ENCODE measurements around the gene SORCS1. TPM values are rescaled to one million over a fixed set of nuclear protein-coding genes. Genes with fewer than 3 reads are reported as not detected.

Gene SORCS1
- polyA plus RNA-seq, 3 donors = 0.09 TPM; not detected in 2

DNA sequence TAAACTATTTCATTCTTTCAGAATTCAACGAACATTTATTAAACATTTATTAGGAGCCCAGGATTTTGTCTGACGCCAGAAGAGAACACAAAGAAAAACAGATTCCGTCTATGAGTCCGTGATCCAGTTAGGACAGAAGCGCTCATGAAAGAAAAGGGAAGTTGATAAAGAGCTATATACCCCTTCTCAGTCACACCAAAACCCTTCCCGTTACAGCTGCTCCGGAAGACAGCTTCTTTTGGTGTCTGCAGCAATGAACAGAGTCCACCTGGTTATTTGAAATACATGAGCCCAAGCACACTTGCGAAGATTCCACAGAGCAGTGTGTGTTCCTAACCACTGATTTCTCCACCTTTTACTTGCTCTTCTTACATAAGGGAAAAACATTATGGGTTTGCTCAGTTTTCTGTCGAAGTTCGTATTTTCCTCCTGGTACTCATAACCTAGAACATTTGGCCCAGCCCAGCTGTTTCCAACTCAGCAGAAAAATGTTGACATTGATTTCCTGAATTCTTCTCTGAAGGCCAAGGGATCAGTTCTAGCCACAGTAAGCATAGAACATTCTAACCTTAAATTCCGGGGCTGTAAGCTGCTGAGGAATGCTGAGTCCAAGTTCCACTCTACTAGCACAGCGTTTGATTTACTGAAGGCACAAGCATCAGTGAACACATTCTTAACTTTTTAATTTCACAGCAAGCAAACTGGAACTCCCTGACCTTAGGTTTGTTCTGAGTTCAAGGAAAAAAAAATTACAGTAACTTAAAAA is 206.5 kb downstream of the SORCS1 start:
- Mint-ChIP-seq H3K27ac (peak overlapping the region; percentile 70 to 82 (median 77)), H3K36me3 (no peaks in the 10 kb centered on the region), H3K4me3 (peak overlapping the region; percentile 62 to 76), H3K4me1 (peaks cover 43% of the 10 kb centered on the region), H3K27me3 (ENCODE audit: low read depth in 3 of 3) (peaks cover 0 to 3% (median 1%) of the 10 kb centered on the region in 3 donors), H3K9me3 (peaks cover 0 to 5% (median 2%) of the 10 kb centered on the region in 7 donors)
- Histone ChIP-seq H3K4me3 (replicated peaks in 1 of 3; ENCODE audit: low read depth in 2 of 3, low read length in 3 of 3) (peak overlapping the region in 2 of 3 experiments; percentile 23 to 57), H3K4me2 (replicated peaks; ENCODE audit: extremely low read depth, low read length, poor library complexity, severe bottlenecking) (peak overlapping the region; percentile 61), H3K9me3 (replicated peaks in 1 of 2; ENCODE audit: control insufficient read depth in 1 of 2, insufficient read depth in 1 of 2, low read length in 2 of 2) (no peaks in the 10 kb centered on the region), H3K36me3 (replicated peaks in 1 of 2; ENCODE audit: control insufficient read depth in 1 of 2, insufficient read depth in 2 of 2, low read length in 2 of 2) (no peaks in the 10 kb centered on the region), H2AFZ (ENCODE audit: insufficient read depth, low read depth, low read length, poor library complexity, severe bottlenecking) (peak overlapping the region; percentile 68), H3K4me1 (ENCODE audit: control insufficient read depth in 1 of 2, insufficient read depth in 2 of 2, low read length in 2 of 2) (peaks cover 38 to 40% of the 10 kb centered on the region in 2 donors), H3K79me2 (ENCODE audit: insufficient read depth, low read length) (no peaks in the 10 kb centered on the region), H3K27ac (ENCODE audit: low read depth in 1 of 2, low read length in 2 of 2) (peak overlapping the region in 1 of 2 donors; percentile 61), H3K9ac (ENCODE audit: insufficient read depth, low read length, poor library complexity, severe bottlenecking) (no peak overlapping the region), H4K20me1 (ENCODE audit: insufficient read depth, low read length) (no peaks in the 10 kb centered on the region), H3K27me3 (ENCODE audit: control insufficient read depth in 2 of 2, insufficient read depth in 2 of 2, low read length in 2 of 2) (no peaks in the 10 kb centered on the region)
- 53% methylated on average over 3 of the region's 12 CpGs for WGBS (ENCODE audit: insufficient coverage)
- peak; percentile 46 to 67 (median 61) for DNase-seq
- intact Hi-C loops (cut with micrococcal nuclease) = no loop called here
- TF ChIP-seq, protein P1, sequence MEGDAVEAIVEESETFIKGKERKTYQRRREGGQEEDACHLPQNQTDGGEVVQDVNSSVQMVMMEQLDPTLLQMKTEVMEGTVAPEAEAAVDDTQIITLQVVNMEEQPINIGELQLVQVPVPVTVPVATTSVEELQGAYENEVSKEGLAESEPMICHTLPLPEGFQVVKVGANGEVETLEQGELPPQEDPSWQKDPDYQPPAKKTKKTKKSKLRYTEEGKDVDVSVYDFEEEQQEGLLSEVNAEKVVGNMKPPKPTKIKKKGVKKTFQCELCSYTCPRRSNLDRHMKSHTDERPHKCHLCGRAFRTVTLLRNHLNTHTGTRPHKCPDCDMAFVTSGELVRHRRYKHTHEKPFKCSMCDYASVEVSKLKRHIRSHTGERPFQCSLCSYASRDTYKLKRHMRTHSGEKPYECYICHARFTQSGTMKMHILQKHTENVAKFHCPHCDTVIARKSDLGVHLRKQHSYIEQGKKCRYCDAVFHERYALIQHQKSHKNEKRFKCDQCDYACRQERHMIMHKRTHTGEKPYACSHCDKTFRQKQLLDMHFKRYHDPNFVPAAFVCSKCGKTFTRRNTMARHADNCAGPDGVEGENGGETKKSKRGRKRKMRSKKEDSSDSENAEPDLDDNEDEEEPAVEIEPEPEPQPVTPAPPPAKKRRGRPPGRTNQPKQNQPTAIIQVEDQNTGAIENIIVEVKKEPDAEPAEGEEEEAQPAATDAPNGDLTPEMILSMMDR (IDR thresholded peaks at IDR 0.05) = no peak

DNA sequence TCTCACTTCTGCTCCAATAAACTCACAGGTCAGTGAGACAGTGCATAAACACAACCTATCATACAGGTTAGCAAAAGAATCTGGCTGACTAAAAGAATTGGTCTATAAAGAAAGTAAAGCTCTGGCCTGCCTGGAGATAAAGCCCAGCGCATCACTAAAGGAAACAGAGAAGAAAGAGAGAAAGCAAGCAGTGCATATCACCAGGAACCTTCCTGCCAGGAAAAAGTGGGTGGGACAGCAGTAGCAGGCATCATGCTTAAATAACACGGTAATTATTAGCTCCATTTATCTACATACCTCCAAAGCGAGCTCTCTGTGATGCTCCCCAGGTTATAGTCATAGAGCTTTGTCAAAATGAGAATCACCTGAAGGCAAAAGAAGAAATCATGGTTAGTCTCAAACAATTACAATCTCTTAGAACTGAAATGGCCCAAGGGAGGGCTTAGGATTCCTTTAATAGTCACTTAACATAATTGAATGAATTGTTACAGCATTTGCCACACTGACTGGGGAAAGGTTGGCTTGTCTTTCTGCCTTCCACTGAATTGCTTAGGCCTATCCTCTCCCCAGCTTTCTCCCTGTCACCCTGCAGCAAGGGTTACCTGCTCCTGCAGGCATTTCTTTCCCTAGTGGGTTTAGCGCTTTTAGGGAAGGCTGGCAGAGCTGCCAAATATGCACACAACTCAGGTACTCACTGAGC is 208.1 kb downstream of the SORCS1 start:
- Histone ChIP-seq H3K4me2 (replicated peaks; ENCODE audit: extremely low read depth, low read length, poor library complexity, severe bottlenecking) (no peak overlapping the region), H3K27me3 (ENCODE audit: control insufficient read depth in 2 of 2, insufficient read depth in 2 of 2, low read length in 2 of 2) (no peaks in the 10 kb centered on the region), H3K27ac (ENCODE audit: low read depth in 1 of 2, low read length in 2 of 2) (no peak overlapping the region), H3K4me3 (replicated peaks in 1 of 3; ENCODE audit: low read depth in 2 of 3, low read length in 3 of 3) (no peak overlapping the region), H3K9me3 (replicated peaks in 1 of 2; ENCODE audit: control insufficient read depth in 1 of 2, insufficient read depth in 1 of 2, low read length in 2 of 2) (no peaks in the 10 kb centered on the region), H3K79me2 (ENCODE audit: insufficient read depth, low read length) (no peaks in the 10 kb centered on the region), H3K36me3 (replicated peaks in 1 of 2; ENCODE audit: control insufficient read depth in 1 of 2, insufficient read depth in 2 of 2, low read length in 2 of 2) (no peaks in the 10 kb centered on the region), H2AFZ (ENCODE audit: insufficient read depth, low read depth, low read length, poor library complexity, severe bottlenecking) (no peak overlapping the region), H3K9ac (ENCODE audit: insufficient read depth, low read length, poor library complexity, severe bottlenecking) (no peak overlapping the region), H4K20me1 (ENCODE audit: insufficient read depth, low read length) (no peaks in the 10 kb centered on the region), H3K4me1 (ENCODE audit: control insufficient read depth in 1 of 2, insufficient read depth in 2 of 2, low read length in 2 of 2) (peaks cover 38 to 40% of the 10 kb centered on the region in 2 donors)
- no peak for DNase-seq
- Mint-ChIP-seq H3K27ac (no peak overlapping the region), H3K9me3 (peaks cover 0 to 8% (median 3%) of the 10 kb centered on the region in 7 donors), H3K27me3 (ENCODE audit: low read depth in 3 of 3) (peaks cover 0 to 3% (median 1%) of the 10 kb centered on the region in 3 donors), H3K4me3 (no peak overlapping the region), H3K4me1 (peaks cover 40% of the 10 kb centered on the region), H3K36me3 (no peaks in the 10 kb centered on the region)
- intact Hi-C loops (cut with micrococcal nuclease) = no loop called here
- TF ChIP-seq, protein P1 (IDR thresholded peaks at IDR 0.05) = no peak
- WGBS (ENCODE audit: insufficient coverage) = 100% methylated on average over 2 of the region's 4 CpGs

Measured in CD14-positive monocyte (primary cell).